ENCODE data around the gene SLC16A5.

The SLC16A5 gene

GRCh38 chr17:75086496-75087181, 1.1 kb upstream of the SLC16A5 start:
- no peak for DNase-seq (ENCODE audit: low read depth, low spot score)

GRCh38 chr17:75087182-75087557, 584 bp upstream of the SLC16A5 start:
- DNase-seq (ENCODE audit: low read depth, low spot score) = no peak

- DNase-seq (ENCODE audit: low read depth, low spot score) = no peak
These were observed 987 bp downstream of the SLC16A5 start for GRCh38 chr17:75088465-75089417.

GRCh38 chr17:75090871-75091854, 3.4 kb downstream of the SLC16A5 start:
- no peak for DNase-seq (ENCODE audit: low read depth, low spot score)

GRCh38 chr17:75091855-75092327, 4.1 kb downstream of the SLC16A5 start:
- DNase-seq (ENCODE audit: low read depth, low spot score) = no peak

GRCh38 chr17:75093548-75094158, 5.9 kb downstream of the SLC16A5 start:
- no peak for DNase-seq (ENCODE audit: low read depth, low spot score)

- DNase-seq (ENCODE audit: low read depth, low spot score) = no peak
These were observed 7.2 kb downstream of the SLC16A5 start for GRCh38 chr17:75094871-75095399.

GRCh38 chr17:75096082-75096625, 8.4 kb downstream of the SLC16A5 start:
- no peak for DNase-seq (ENCODE audit: low read depth, low spot score)

- DNase-seq (ENCODE audit: low read depth, low spot score) = no peak
These were observed 10.1 kb downstream of the SLC16A5 start for GRCh38 chr17:75097865-75098264.

- no peak for DNase-seq (ENCODE audit: low read depth, low spot score)
These were observed 11.1 kb downstream of the SLC16A5 start for GRCh38 chr17:75098861-75099260.

- DNase-seq (ENCODE audit: low read depth, low spot score) = no peak
These were observed 12.3 kb downstream of the SLC16A5 start for GRCh38 chr17:75099881-75100595.

GRCh38 chr17:75102385-75102821, 14.6 kb downstream of the SLC16A5 start:
- no peak for DNase-seq (ENCODE audit: low read depth, low spot score)

GRCh38 chr17:75103601-75104554, 16.1 kb downstream of the SLC16A5 start:
- no peak for DNase-seq (ENCODE audit: low read depth, low spot score)

GRCh38 chr17:75105126-75106080, 17.6 kb downstream of the SLC16A5 start:
- DNase-seq (ENCODE audit: low read depth, low spot score) = no peak

- DNase-seq (ENCODE audit: low read depth, low spot score) = no peak
These were observed 20.4 kb downstream of the SLC16A5 start for GRCh38 chr17:75108193-75108592.

GRCh38 chr17:75109046-75109406, 21.3 kb downstream of the SLC16A5 start:
- no peak for DNase-seq (ENCODE audit: low read depth, low spot score)

GRCh38 chr17:75109407-75110233, 21.9 kb downstream of the SLC16A5 start, which contains the start of gene ARMC7:
Gene ARMC7, plus strand, starts transcription at chr17:75109969. Its CDS starts 320 bp downstream, at chr17:75110289.
- no peak for DNase-seq (ENCODE audit: low read depth, low spot score)

Measured in iPS DF 19.7 (cell line).